Stimulated activated CD4-positive, alpha-beta T cell treated with anti-CD3 and anti-CD28 coated beads, Interleukin-4, amount 100 ng/mL, for 48 hours (primary cell): ENCODE measurements around the gene ARMC3.
A peak's percentile ranks its signal among the peaks of the same experiment; 100 is the strongest.

Experiments
- DNase-seq, 2 donors: peaks; one replicate each; pipeline ENCODE4 v3.0.0-alpha.2; 2020; ENCODE audit warnings: low read depth in 2 of 2

ARMC3 gene

GRCh38 chr10:22990443-22990842 is 62.6 kb downstream of the ARMC3 start:
- DNase-seq: no peak

GRCh38 chr10:22992075-22992474 is 64.2 kb downstream of the ARMC3 start:
- DNase-seq: peak; percentile 3 to 4

GRCh38 chr10:22992621-22993020 is 64.8 kb downstream of the ARMC3 start:
- no peak for DNase-seq

GRCh38 chr10:22993314-22993713 is 65.5 kb downstream of the ARMC3 start:
- no peak for DNase-seq

- no peak for DNase-seq
These were observed 69.2 kb downstream of the ARMC3 start for GRCh38 chr10:22997096-22997495.

GRCh38 chr10:22998091-22998490 is 70.2 kb downstream of the ARMC3 start:
- no peak for DNase-seq

GRCh38 chr10:22999942-23000341 is 72.1 kb downstream of the ARMC3 start:
- DNase-seq: no peak

GRCh38 chr10:23001901-23002516 is 74.2 kb downstream of the ARMC3 start:
- no peak for DNase-seq

GRCh38 chr10:23005150-23005549 is 77.3 kb downstream of the ARMC3 start:
- no peak for DNase-seq

- no peak for DNase-seq
These were observed 85.9 kb downstream of the ARMC3 start for GRCh38 chr10:23013581-23014335.

- no peak for DNase-seq
These were observed 87.3 kb downstream of the ARMC3 start for GRCh38 chr10:23015021-23015707.

GRCh38 chr10:23016636-23017035 is 88.8 kb downstream of the ARMC3 start:
- no peak for DNase-seq

GRCh38 chr10:23019633-23020032 is 91.8 kb downstream of the ARMC3 start:
- DNase-seq: no peak

- no peak for DNase-seq
These were observed 93.6 kb downstream of the ARMC3 start for GRCh38 chr10:23021430-23021829.

GRCh38 chr10:23024002-23024401 is 96.1 kb downstream of the ARMC3 start:
- DNase-seq: no peak

- DNase-seq: no peak
These were observed 103.5 kb downstream of the ARMC3 start for GRCh38 chr10:23031318-23031717.

GRCh38 chr10:23034790-23035189 is 106.9 kb downstream of the ARMC3 start:
- DNase-seq: no peak

- DNase-seq: no peak
These were observed 107.7 kb downstream of the ARMC3 start for GRCh38 chr10:23035569-23035968.

GRCh38 chr10:23037152-23037551 is 109.3 kb downstream of the ARMC3 start:
- no peak for DNase-seq

GRCh38 chr10:23037561-23037960 is 109.7 kb downstream of the ARMC3 start:
- DNase-seq: no peak

- no peak for DNase-seq
These were observed 110.3 kb downstream of the ARMC3 start for GRCh38 chr10:23038172-23038571.

- DNase-seq: no peak
These were observed 112.1 kb downstream of the ARMC3 start for GRCh38 chr10:23040002-23040401.

- no peak for DNase-seq
These were observed 118.2 kb downstream of the ARMC3 start for GRCh38 chr10:23046027-23046426.
